GM23248 (cell line): ENCODE results near the gene IL5. TPM values are rescaled to one million over a fixed set of nuclear protein-coding genes. Genes with fewer than 3 reads are reported as not detected.
"Not testable (repeated sequence)": the region's sequence is repeated elsewhere in the genome, so short reads cannot be mapped to it uniquely, and the experiment has no call there.

Experiments
- DNase-seq: peaks from one replicate; pipeline ENCODE4 v3.0.0-alpha.2; 2015
- H2AFZ ChIP-seq: fragments of 200-600 bp; sonication (generic); 2 replicates; pipeline ENCODE4 v1.6.1; 2016; ENCODE audit warnings: antibody characterized with exemption
- H3F3A ChIP-seq: fragments of 200-600 bp; sonication (generic); 2 replicates; pipeline ENCODE4 v1.6.1; 2016; ENCODE audit warnings: mild to moderate bottlenecking, antibody characterized with exemption, mixed run types; ENCODE audit not compliant: insufficient read depth
- H3K27ac ChIP-seq: fragments of 200-600 bp; sonication (generic); 2 replicates; pipeline ENCODE4 v1.5.1; 2016; ENCODE audit warnings: mild to moderate bottlenecking
- H3K27me3 ChIP-seq: fragments of 200-600 bp; sonication (generic); replicated peaks from 2 replicates; pipeline ENCODE4 v1.6.1; 2016; ENCODE audit warnings: mild to moderate bottlenecking; ENCODE audit not compliant: insufficient read depth
- H3K36me3 ChIP-seq: fragments of 200-600 bp; sonication (generic); 2 replicates; pipeline ENCODE4 v1.6.1; 2016; ENCODE audit warnings: low read depth, mild to moderate bottlenecking
- H3K4me1 ChIP-seq: fragments of 200-600 bp; sonication (generic); 2 replicates; pipeline ENCODE4 v1.6.1; 2016; ENCODE audit warnings: mild to moderate bottlenecking; ENCODE audit not compliant: insufficient read depth
- H3K4me2 ChIP-seq: fragments of 200-600 bp; sonication (generic); one replicate; pipeline ENCODE4 v1.6.1; 2016; ENCODE audit warnings: mild to moderate bottlenecking; ENCODE audit not compliant: unreplicated experiment
- H3K4me3 ChIP-seq: fragments of 200-600 bp; sonication (generic); 2 replicates; pipeline ENCODE4 v1.5.1; 2016; ENCODE audit warnings: mild to moderate bottlenecking
- H3K79me2 ChIP-seq: fragments of 200-600 bp; sonication (generic); 2 replicates; pipeline ENCODE4 v1.6.1; 2016; ENCODE audit warnings: mild to moderate bottlenecking; ENCODE audit not compliant: insufficient read depth
- H3K9ac ChIP-seq: fragments of 200-600 bp; sonication (generic); 2 replicates; pipeline ENCODE4 v1.6.1; 2016; ENCODE audit warnings: mild to moderate bottlenecking
- H3K9me2 ChIP-seq: fragments of 200-600 bp; sonication (generic); 2 replicates; pipeline ENCODE4 v1.6.1; 2016; ENCODE audit warnings: mixed run types, mild to moderate bottlenecking, moderate library complexity; ENCODE audit not compliant: insufficient read depth
- H3K9me3 ChIP-seq: fragments of 200-600 bp; sonication (generic); one replicate; pipeline ENCODE4 v1.6.1; 2017; ENCODE audit warnings: low read depth
- H4K20me1 ChIP-seq: fragments of 200-600 bp; sonication (generic); 2 replicates; pipeline ENCODE4 v1.6.0; 2016; ENCODE audit not compliant: insufficient read depth
- EZH2 ChIP-seq: fragments of 200-600 bp; sonication (generic); IDR thresholded peaks from 2 replicates; pipeline ENCODE4 v1.6.1; 2018; ENCODE audit warnings: antibody characterized with exemption, mild to moderate bottlenecking; ENCODE audit not compliant: insufficient read depth, poor library complexity, severe bottlenecking
- EZH2phosphoT487 ChIP-seq: fragments of 200-600 bp; sonication (generic); IDR thresholded peaks from 2 replicates; pipeline ENCODE4 v1.6.1; 2018; ENCODE audit warnings: antibody characterized with exemption, moderate library complexity, mild to moderate bottlenecking, low read depth; ENCODE audit not compliant: insufficient read depth
- WGBS, 2 experiments: methylation state at CpG; one replicate each; pipeline ENCODE4 v1.1.6; 2015 to 2017; ENCODE audit warnings: low lambda C conversion rate in 2 of 2, low coverage in 1 of 2; ENCODE audit errors: missing lambda C conversion rate in 2 of 2; 5-methylcytosine and 5-hydroxymethylcytosine counted together
- in situ Hi-C: fragments of 300-500 bp; cut with MboI; formaldehyde crosslinking; loops from 2 replicates; pipeline ENCODE4 v1.15.0; 2020
- polyA plus RNA-seq: library from polyadenylated mRNA; unstranded; fragments of >200 nt; fragmentation: Nextera tagmentation; extraction: Ambion mirVana; gene quantifications from 2 replicates; pipeline ENCODE4 v1.2.1, GENCODE V29; 2016
- total RNA-seq: library from RNA; depleted of rRNA; stranded (reverse); fragments of >200 nt; shearing (Covaris generic); gene quantifications from 2 replicates; pipeline ENCODE4 v1.2.3, GENCODE V29; 2014

The IL5 gene
- total and polyA plus RNA-seq, 2 experiments from 2014 or later, result not detected

DNA sequence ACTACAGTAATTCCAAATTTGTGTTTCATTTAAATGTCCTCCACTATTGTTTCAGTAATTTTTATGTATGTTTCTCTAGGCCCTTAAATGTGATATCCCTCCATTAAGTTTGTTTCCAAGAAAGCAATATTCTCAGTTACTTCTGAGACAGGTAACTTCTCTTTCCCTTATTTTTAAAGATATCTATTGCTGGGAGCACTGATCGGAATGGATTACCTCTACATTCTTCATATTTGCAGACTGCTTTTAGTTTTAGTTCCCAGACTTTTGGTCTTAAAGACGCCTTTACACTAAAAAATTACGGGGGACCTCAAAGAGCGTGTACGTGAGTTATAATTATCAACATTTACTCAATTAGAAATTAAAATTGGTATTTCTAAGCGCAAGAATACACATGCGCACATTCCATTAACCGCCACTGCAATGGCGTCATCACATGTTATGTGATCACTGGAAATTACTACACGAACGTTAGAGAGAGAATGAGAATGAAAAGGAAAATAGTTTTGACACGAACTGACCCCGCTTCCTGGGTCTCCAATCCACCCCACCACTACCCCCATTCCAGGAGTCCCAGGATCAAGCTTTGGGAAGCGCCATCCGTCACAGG is 12.9 kb upstream of the IL5 start:
- Histone ChIP-seq H3K27ac (peak overlapping the region; percentile 78), H3K4me3 (peak overlapping the region; percentile 99), H3K27me3 (no peaks in the 10 kb centered on the region), H3K36me3 (no peaks in the 10 kb centered on the region), H3K9ac (peak overlapping the region; percentile 96), H3K4me2 (peak overlapping the region; percentile 98), H3K9me3 (no peaks in the 10 kb centered on the region), H3K9me2 (no peaks in the 10 kb centered on the region), H2AFZ (peak overlapping the region; percentile 99), H4K20me1 (no peaks in the 10 kb centered on the region), H3K79me2 (peaks cover 43% of the 10 kb centered on the region), H3F3A (peaks cover 16% of the 10 kb centered on the region; the same call in 1 of the 2 replicates), H3K4me1 (peaks cover 12% of the 10 kb centered on the region; the same call in 1 of the 2 replicates)
- in situ Hi-C loops, result no loop called here
- no peak for DNase-seq
- WGBS, 2 experiments, result 52% methylated on average over 15 of the region's 15 CpGs
- no peak for TF ChIP-seq EZH2
- TF ChIP-seq EZH2phosphoT487, result no peak

DNA sequence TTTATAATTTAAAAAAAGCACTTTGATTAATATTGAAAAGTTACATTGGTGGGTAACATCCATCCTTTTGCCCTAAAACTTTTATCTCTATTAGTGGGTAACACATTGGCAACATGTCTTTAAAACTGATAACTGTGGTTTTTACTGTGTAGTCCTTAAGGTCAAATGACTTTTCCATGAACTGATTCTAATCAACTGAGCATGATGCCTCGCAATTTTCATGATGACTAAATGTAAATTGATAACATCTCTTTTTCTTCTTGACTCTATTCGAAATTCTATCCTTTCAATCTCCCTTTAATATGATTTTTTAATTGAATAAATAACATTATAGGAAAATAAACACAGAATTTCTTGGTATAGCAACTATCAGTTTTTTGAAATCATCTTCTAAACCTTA is 6.3 kb upstream of the IL5 start:
- no peak overlapping the region for H3K27ac ChIP-seq
- H3K4me1 ChIP-seq, result no peaks in the 10 kb centered on the region
- H3K9me3 ChIP-seq, result no peaks in the 10 kb centered on the region
- WGBS, 2 experiments, result 53 to 55% methylated on average over 2 of the region's 2 CpGs
- no peaks in the 10 kb centered on the region for H4K20me1 ChIP-seq
- no peak overlapping the region for H2AFZ ChIP-seq
- no peaks in the 10 kb centered on the region for H3K9me2 ChIP-seq
- no peak for DNase-seq
- no peak overlapping the region for H3K4me3 ChIP-seq
- H3K27me3 ChIP-seq, result no peaks in the 10 kb centered on the region
- in situ Hi-C loops, result no loop called here
- no peak overlapping the region for H3K4me2 ChIP-seq
- TF ChIP-seq EZH2 (no peak), EZH2phosphoT487 (no peak)
- H3K9ac ChIP-seq, result no peak overlapping the region
- no peaks in the 10 kb centered on the region for H3K36me3 ChIP-seq
- no peaks in the 10 kb centered on the region for H3F3A ChIP-seq
- no peaks in the 10 kb centered on the region for H3K79me2 ChIP-seq

DNA sequence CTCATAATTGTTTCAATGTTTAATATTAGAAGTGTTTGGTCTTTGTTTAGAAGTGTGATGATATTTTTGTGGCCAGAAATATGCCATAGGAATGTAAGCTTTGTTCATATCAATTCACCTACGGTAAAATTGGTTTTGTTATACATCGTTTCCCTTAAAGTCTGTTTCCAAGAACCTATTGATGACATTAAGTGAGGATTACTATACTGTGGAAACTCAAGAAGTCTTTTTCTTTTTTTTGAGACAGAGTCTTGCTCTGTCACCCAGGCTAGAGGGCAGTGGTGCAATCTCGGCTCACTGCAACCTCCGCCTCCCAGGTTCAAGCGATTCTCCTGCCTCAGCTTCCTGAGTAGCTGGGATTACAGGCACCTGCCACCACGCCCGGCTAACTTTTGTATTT is 5.5 kb upstream of the IL5 start:
- H2AFZ ChIP-seq, H3K9me2 ChIP-seq, H3K4me2 ChIP-seq, H3K4me1 ChIP-seq, H4K20me1 ChIP-seq, in situ Hi-C loops, H3K4me3 ChIP-seq, H3K79me2 ChIP-seq, DNase-seq, H3K27me3 ChIP-seq, H3K9me3 ChIP-seq, H3F3A ChIP-seq, H3K9ac ChIP-seq, H3K27ac ChIP-seq, H3K36me3 ChIP-seq: not testable (repeated sequence)
- WGBS, 2 experiments, result 80 to 86% methylated on average over 5 to 7 of the region's 7 CpGs

DNA sequence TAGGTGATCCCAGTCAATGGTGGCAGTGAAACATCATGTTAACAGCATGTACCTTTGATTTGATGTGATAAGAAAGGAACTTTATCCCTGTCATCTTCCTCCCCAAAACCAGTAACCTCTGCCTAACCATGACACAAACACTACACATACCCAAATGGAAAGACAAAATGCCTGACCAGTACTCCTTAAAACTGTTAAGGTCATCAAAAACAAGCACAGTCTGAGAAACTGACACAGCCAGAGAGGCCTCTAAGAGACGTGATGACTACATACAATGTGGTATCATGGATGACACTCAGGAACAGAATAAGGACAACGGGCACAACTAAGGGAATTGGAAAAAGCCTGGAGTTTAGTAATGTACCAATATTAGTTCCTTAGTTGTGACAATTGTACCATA is 3.9 kb upstream of the IL5 start:
- H3K79me2 ChIP-seq, result no peaks in the 10 kb centered on the region
- H3K9me3 ChIP-seq, result no peaks in the 10 kb centered on the region
- no peak for TF ChIP-seq EZH2
- no peak for TF ChIP-seq EZH2phosphoT487
- no peak for DNase-seq
- no peaks in the 10 kb centered on the region for H3K36me3 ChIP-seq
- H3K4me1 ChIP-seq, result no peaks in the 10 kb centered on the region
- H2AFZ ChIP-seq, result no peak overlapping the region
- H3F3A ChIP-seq, result no peaks in the 10 kb centered on the region
- H3K4me3 ChIP-seq, result no peak overlapping the region
- H3K9me2 ChIP-seq, result no peaks in the 10 kb centered on the region
- WGBS, 2 experiments, result 73 to 76% methylated on average over 2 of the region's 2 CpGs
- H3K27me3 ChIP-seq, result no peaks in the 10 kb centered on the region
- no peak overlapping the region for H3K27ac ChIP-seq
- H3K9ac ChIP-seq, result no peak overlapping the region
- no peak overlapping the region for H3K4me2 ChIP-seq
- in situ Hi-C loops, result no loop called here
- H4K20me1 ChIP-seq, result no peaks in the 10 kb centered on the region

DNA sequence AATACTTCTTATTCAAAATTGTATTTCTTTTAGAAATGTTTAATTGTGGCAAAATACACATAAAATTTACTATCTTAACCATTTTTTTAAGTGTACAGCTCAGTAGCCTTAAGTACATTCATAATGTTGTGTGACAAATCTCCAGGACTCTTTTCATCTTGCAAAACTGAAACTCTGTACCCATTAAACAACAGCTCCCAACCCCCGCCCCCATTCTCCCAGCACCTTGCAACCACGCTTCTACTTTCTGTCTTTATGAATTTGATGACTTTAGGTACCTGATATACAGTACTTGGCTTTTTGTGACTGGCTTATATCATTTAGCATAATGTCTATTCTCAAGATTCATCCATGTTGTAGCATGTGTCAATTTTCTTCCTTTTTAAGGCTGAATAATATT is 2.8 kb upstream of the IL5 start:
- no peaks in the 10 kb centered on the region for H3K9me2 ChIP-seq
- TF ChIP-seq EZH2phosphoT487, result no peak
- TF ChIP-seq EZH2, result no peak
- H4K20me1 ChIP-seq, result no peaks in the 10 kb centered on the region
- no peaks in the 10 kb centered on the region for H3K36me3 ChIP-seq
- no peaks in the 10 kb centered on the region for H3K9me3 ChIP-seq
- WGBS, 2 experiments, result 61 to 68% methylated on average over 2 of the region's 2 CpGs
- H3K27me3 ChIP-seq, result no peaks in the 10 kb centered on the region
- in situ Hi-C loops, result no loop called here
- H3K79me2 ChIP-seq, result no peaks in the 10 kb centered on the region
- H3K9ac ChIP-seq, result no peak overlapping the region
- H3K4me1 ChIP-seq, result no peaks in the 10 kb centered on the region
- H3F3A ChIP-seq, result no peaks in the 10 kb centered on the region
- H3K27ac ChIP-seq, result no peak overlapping the region
- H3K4me2 ChIP-seq, result no peak overlapping the region
- DNase-seq, result no peak
- H3K4me3 ChIP-seq, result no peak overlapping the region
- no peak overlapping the region for H2AFZ ChIP-seq
